IMR-90 (cell line): Measurements from ENCODE around the gene GRIN2A.

Source experiments
- BHLHE40 ChIP-seq: fragments of 150-350 bp; IDR thresholded peaks from 2 replicates; pipeline ENCODE4 v1.6.1; 2016; ENCODE audit warnings: mild to moderate bottlenecking, low read depth, low read length
- CEBPB ChIP-seq: IDR thresholded peaks from 2 replicates; pipeline ENCODE4 v1.6.1; 2012; ENCODE audit warnings: low read depth, low read length, improper control_type of control experiment
- FOS ChIP-seq: fragments of 150-350 bp; IDR thresholded peaks from 2 replicates; pipeline ENCODE4 v1.6.1; 2016; ENCODE audit warnings: low read depth, low read length
- NFE2L2 ChIP-seq: fragments of 150-350 bp; IDR thresholded peaks from 2 replicates; pipeline ENCODE4 v1.6.1; 2016; ENCODE audit warnings: low read depth, mild to moderate bottlenecking, low read length
- POLR2A ChIP-seq: IDR thresholded peaks from 2 replicates; pipeline ENCODE4 v1.6.1; 2012; ENCODE audit warnings: mild to moderate bottlenecking, low read depth, low read length
- RAD21 ChIP-seq: IDR thresholded peaks from 2 replicates; pipeline ENCODE4 v1.6.1; 2012; ENCODE audit warnings: low read length, improper control_type of control experiment
- SMC3 ChIP-seq: fragments of 150-350 bp; IDR thresholded peaks from 2 replicates; pipeline ENCODE4 v1.6.1; 2016; ENCODE audit warnings: low read depth, mild to moderate bottlenecking, antibody characterized with exemption, low read length, moderate library complexity
- TF ChIP-seq, protein P1 (sequence below): conservative IDR thresholded peaks from 2 replicates; pipeline ENCODE4 v1.5.1; 2012; ENCODE audit warnings: mild to moderate bottlenecking, low read depth, low read length, improper control_type of control experiment
- TF ChIP-seq, protein P2 (sequence below): fragments of 150-350 bp; IDR thresholded peaks from 2 replicates; pipeline ENCODE4 v1.6.1; 2016; ENCODE audit warnings: low read depth, mild to moderate bottlenecking, low read length, moderate library complexity, borderline replicate concordance

DNA sequence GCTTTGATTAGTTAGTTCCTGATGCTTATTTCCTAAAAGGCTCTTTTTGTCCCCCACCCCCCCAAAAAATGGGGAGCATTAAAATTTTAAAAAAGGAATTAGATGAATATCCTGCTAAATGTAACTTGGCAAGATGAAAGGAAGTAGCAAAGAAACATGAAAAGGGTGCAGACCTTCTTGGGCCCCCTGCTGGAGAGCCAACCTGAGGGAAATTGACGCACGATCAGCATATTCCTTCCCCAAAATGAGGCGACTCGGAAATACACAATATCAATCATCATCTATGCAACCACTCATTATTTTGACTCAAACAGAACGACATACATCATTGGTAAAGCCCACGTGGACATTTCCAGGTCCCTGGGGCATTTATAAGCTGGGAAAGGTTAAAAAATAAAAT lies 59.7 kb downstream of the GRIN2A start:
- TF ChIP-seq CEBPB = no peak
- TF ChIP-seq POLR2A = no peak
- TF ChIP-seq, protein P1, sequence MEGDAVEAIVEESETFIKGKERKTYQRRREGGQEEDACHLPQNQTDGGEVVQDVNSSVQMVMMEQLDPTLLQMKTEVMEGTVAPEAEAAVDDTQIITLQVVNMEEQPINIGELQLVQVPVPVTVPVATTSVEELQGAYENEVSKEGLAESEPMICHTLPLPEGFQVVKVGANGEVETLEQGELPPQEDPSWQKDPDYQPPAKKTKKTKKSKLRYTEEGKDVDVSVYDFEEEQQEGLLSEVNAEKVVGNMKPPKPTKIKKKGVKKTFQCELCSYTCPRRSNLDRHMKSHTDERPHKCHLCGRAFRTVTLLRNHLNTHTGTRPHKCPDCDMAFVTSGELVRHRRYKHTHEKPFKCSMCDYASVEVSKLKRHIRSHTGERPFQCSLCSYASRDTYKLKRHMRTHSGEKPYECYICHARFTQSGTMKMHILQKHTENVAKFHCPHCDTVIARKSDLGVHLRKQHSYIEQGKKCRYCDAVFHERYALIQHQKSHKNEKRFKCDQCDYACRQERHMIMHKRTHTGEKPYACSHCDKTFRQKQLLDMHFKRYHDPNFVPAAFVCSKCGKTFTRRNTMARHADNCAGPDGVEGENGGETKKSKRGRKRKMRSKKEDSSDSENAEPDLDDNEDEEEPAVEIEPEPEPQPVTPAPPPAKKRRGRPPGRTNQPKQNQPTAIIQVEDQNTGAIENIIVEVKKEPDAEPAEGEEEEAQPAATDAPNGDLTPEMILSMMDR = no peak
- TF ChIP-seq SMC3 = no peak
- no peak for TF ChIP-seq BHLHE40
- no peak for TF ChIP-seq RAD21
- TF ChIP-seq, protein P2, sequence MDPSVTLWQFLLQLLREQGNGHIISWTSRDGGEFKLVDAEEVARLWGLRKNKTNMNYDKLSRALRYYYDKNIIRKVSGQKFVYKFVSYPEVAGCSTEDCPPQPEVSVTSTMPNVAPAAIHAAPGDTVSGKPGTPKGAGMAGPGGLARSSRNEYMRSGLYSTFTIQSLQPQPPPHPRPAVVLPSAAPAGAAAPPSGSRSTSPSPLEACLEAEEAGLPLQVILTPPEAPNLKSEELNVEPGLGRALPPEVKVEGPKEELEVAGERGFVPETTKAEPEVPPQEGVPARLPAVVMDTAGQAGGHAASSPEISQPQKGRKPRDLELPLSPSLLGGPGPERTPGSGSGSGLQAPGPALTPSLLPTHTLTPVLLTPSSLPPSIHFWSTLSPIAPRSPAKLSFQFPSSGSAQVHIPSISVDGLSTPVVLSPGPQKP = no peak
- no peak for TF ChIP-seq FOS
- no peak for TF ChIP-seq NFE2L2
